GM12878 (cell line): ENCODE data around the gene SEMA4A. TPM values are rescaled to one million over a fixed set of nuclear protein-coding genes. Genes with fewer than 3 reads are reported as not detected.

ENCODE experiments used
- ATAC-seq: fragments of 200-7000 bp; cut with Tn5 transposase; 3 replicates; pipeline ENCODE4 v1.9.1; 2020; ENCODE audit warnings: mild to moderate bottlenecking, moderate library complexity
- BruUV-seq: library from RNA; stranded (reverse); fragments of 400-500 nt; replicated peaks from 2 replicates; lab custom pipeline; 2021; lab: Mats Ljungman, UMichigan
- CTCF ChIA-PET: fragments of 300-600 bp; sonication (Branson Sonifier 250); formaldehyde crosslinking; extraction: SDS; loops from one replicate; lab custom pipeline; 2021; ENCODE audit warnings: inconsistent platforms; lab: Yijun Ruan, JAX
- POLR2A ChIA-PET: fragments of 350-600 bp; formaldehyde crosslinking; extraction: SDS; loops from one replicate; lab custom pipeline; 2021; ENCODE audit warnings: inconsistent platforms; lab: Charles Lee
- RAD21 ChIA-PET: fragments of 300-600 bp; sonication (Branson Sonifier 250); formaldehyde crosslinking; loops from one replicate; lab custom pipeline; 2023; ENCODE audit warnings: antibody characterized with exemption; ENCODE audit not compliant: unreplicated experiment; lab: Charles Lee
- SMC1A ChIA-PET: fragments of 300-600 bp; sonication (Branson Sonifier 250); formaldehyde crosslinking; loops from one replicate; lab custom pipeline; 2023; ENCODE audit not compliant: unreplicated experiment, uncharacterized antibody; lab: Charles Lee
- DNase-seq: peaks from one replicate; pipeline ENCODE4 v3.0.0-alpha.2; 2011; ENCODE audit warnings: low read depth, low spot score
- FAIRE-seq: peaks from 3 replicates; lab custom pipeline; 2011; peaks lifted over from hg19 to GRCh38; lab: Jason Lieb, UNC
- H2AFZ ChIP-seq: 2 replicates; pipeline ENCODE4 v1.6.0; 2011; ENCODE audit warnings: low read depth, low read length, control low read depth; ENCODE audit not compliant: control insufficient read depth
- H3K27ac ChIP-seq: 2 replicates; pipeline ENCODE4 v1.5.1; 2011; ENCODE audit warnings: control low read depth; ENCODE audit not compliant: control insufficient read depth, insufficient read depth
- H3K27me3 ChIP-seq, 2 experiments: replicated peaks in 1 of 2; 2 replicates each; pipeline versions ENCODE4 v1.6.0 to v1.6.1; 2011; ENCODE audit warnings: low read length in 1 of 2; ENCODE audit not compliant: control insufficient read depth in 2 of 2, insufficient read depth in 2 of 2
- H3K36me3 ChIP-seq, 2 experiments: 2 replicates each; pipeline ENCODE4 v1.5.1; 2011; ENCODE audit warnings: low read length in 1 of 2; ENCODE audit not compliant: control insufficient read depth in 2 of 2, insufficient read depth in 2 of 2
- H3K4me1 ChIP-seq: 2 replicates; pipeline ENCODE4 v1.6.1; 2011; ENCODE audit warnings: mild to moderate bottlenecking, low read length, moderate library complexity, mixed read lengths; ENCODE audit not compliant: control insufficient read depth, insufficient read depth
- H3K4me2 ChIP-seq: 2 replicates; pipeline ENCODE4 v1.6.0; 2011; ENCODE audit warnings: control low read depth; ENCODE audit not compliant: control insufficient read depth, insufficient read depth
- H3K4me3 ChIP-seq: fragments of 200-600 bp; sonication (generic); 2 replicates; pipeline ENCODE4 v1.5.1; 2016
- H3K79me2 ChIP-seq: 2 replicates; pipeline ENCODE4 v1.6.0; 2011; ENCODE audit warnings: low read length; ENCODE audit not compliant: control insufficient read depth, insufficient read depth
- H3K9ac ChIP-seq: 2 replicates; pipeline ENCODE4 v1.8.0; 2011; ENCODE audit warnings: low read length, control low read depth, mixed read lengths; ENCODE audit not compliant: control insufficient read depth, insufficient read depth
- H3K9me3 ChIP-seq: replicated peaks from 3 replicates; pipeline ENCODE4 v1.5.1; 2011; ENCODE audit warnings: mild to moderate bottlenecking, low read length; ENCODE audit not compliant: control insufficient read depth, insufficient read depth
- H4K20me1 ChIP-seq: 2 replicates; pipeline ENCODE4 v1.6.0; 2011; ENCODE audit not compliant: control insufficient read depth, insufficient read depth
- CEBPB ChIP-seq, 2 experiments: fragments of 150-350 bp in 1 of 2; IDR thresholded peaks; 2 replicates each; pipeline ENCODE4 v1.6.1; 2012 to 2014; ENCODE audit warnings: low read depth in 2 of 2, low read length in 2 of 2, borderline replicate concordance in 1 of 2, inconsistent platforms in 1 of 2
- DPF2 ChIP-seq: fragments of 450-650 bp; IDR thresholded peaks from 2 replicates; pipeline ENCODE4 v1.6.1; 2017; ENCODE audit warnings: mild to moderate bottlenecking
- FOXM1 ChIP-seq: IDR thresholded peaks from 2 replicates; pipeline ENCODE4 v1.6.1; 2012; ENCODE audit warnings: low read depth, mild to moderate bottlenecking, inconsistent platforms, low read length, moderate library complexity
- GATAD2B ChIP-seq: fragments of 450-650 bp; conservative IDR thresholded peaks from 2 replicates; pipeline ENCODE4 v1.6.1; 2017; ENCODE audit warnings: low read depth, mild to moderate bottlenecking, moderate library complexity
- IKZF1 ChIP-seq: fragments of 450-650 bp; conservative IDR thresholded peaks from 2 replicates; pipeline ENCODE4 v1.6.1; 2017; ENCODE audit warnings: antibody characterized with exemption, mild to moderate bottlenecking
- MEF2A ChIP-seq: IDR thresholded peaks from 2 replicates; pipeline ENCODE4 v1.6.1; 2011; ENCODE audit warnings: low read depth, mild to moderate bottlenecking, low read length, moderate library complexity; ENCODE audit not compliant: insufficient read depth
- PAX5 ChIP-seq: IDR thresholded peaks from 2 replicates; pipeline ENCODE4 v1.6.1; 2011; ENCODE audit warnings: low read depth, low read length, borderline replicate concordance
- POLR2AphosphoS5 ChIP-seq: IDR thresholded peaks from 2 replicates; pipeline ENCODE4 v1.6.1; 2011; ENCODE audit warnings: mild to moderate bottlenecking, low read length, inconsistent platforms
- RAD51 ChIP-seq: fragments of 450-650 bp; IDR thresholded peaks from 2 replicates; pipeline ENCODE4 v1.6.1; 2016; ENCODE audit warnings: moderate library complexity, mild to moderate bottlenecking, inconsistent platforms
- SPI1 ChIP-seq: IDR thresholded peaks from 2 replicates; pipeline ENCODE4 v1.6.1; 2011; ENCODE audit warnings: low read depth, mild to moderate bottlenecking, low read length, moderate library complexity, borderline replicate concordance; ENCODE audit not compliant: insufficient read depth
- SUZ12 ChIP-seq: fragments of 200-600 bp; sonication (generic); IDR thresholded peaks from one replicate; pipeline ENCODE4 v1.6.1; 2018; ENCODE audit warnings: antibody characterized with exemption, mild to moderate bottlenecking; ENCODE audit not compliant: unreplicated experiment
- WGBS: methylation state at CpG from one replicate; pipeline ENCODE4 v1.1.6; 2016; ENCODE audit warnings: low lambda C conversion rate; ENCODE audit not compliant: insufficient replicate concordance, insufficient coverage; ENCODE audit errors: missing lambda C conversion rate; 5-methylcytosine and 5-hydroxymethylcytosine counted together
- in situ Hi-C: fragments of 300-500 bp; cut with MboI; formaldehyde crosslinking; loops from 9 replicates; pipeline ENCODE4 v1.14.3; 2018; ENCODE audit warnings: mixed read lengths
- intact Hi-C: fragments of 100-400 bp; cut with micrococcal nuclease; formaldehyde crosslinking; loops from one replicate; pipeline ENCODE4 v1.14.2; 2022; ENCODE audit not compliant: unreplicated experiment
- polyA plus RNA-seq, 11 experiments: library from polyadenylated mRNA; depleted of rRNA in 4 of 11; unstranded in 6 of 11; stranded (reverse) in 5 of 11; fragments of >200 nt; fragmentation: Nextera tagmentation in 4 of 11; fragmentation: Illumina TruSeq in 1 of 11; extraction: Ambion mirVana in 4 of 11; extraction: Trizol in 1 of 11; gene quantifications; 1 replicate in 1 of 11; 2 replicates in 10 of 11; pipeline versions ENCODE4 v1.2.1 to v1.2.3, GENCODE V29; 2011 to 2016; ENCODE audit warnings: inconsistent platforms in 2 of 11, missing spikeins in 2 of 11, low read depth in 1 of 11
- total RNA-seq, 4 experiments: library from RNA; depleted of rRNA in 3 of 4; stranded (reverse); fragments of >200 nt in 3 of 4; fragmentation: Illumina TruSeq in 1 of 4; extraction: Trizol in 1 of 4; gene quantifications; 2 replicates each; pipeline versions ENCODE4 v1.2.1 to v1.2.3, GENCODE V29; 2013 to 2021

Gene SEMA4A
- total and polyA plus RNA-seq, 10 of the 15 experiments (the other 5 are each of a cell fraction or from before 2014, with no cell fraction given) = 2.6 to 64.2 (median 32.8) TPM

GRCh38 chr1:156108057-156108456 is 45.3 kb upstream of the SEMA4A start:
- no peaks in the 10 kb centered on the region for H4K20me1 ChIP-seq
- ATAC-seq (no peak), DNase-seq (no peak), FAIRE-seq (no peak)
- no peak overlapping the region for H2AFZ ChIP-seq
- H3K4me3 ChIP-seq = no peak overlapping the region
- H3K79me2 ChIP-seq = no peaks in the 10 kb centered on the region
- no peak overlapping the region for H3K27ac ChIP-seq
- no peaks in the 10 kb centered on the region for H3K27me3 ChIP-seq
- peaks cover 30% of the 10 kb centered on the region for H3K4me1 ChIP-seq
- H3K9ac ChIP-seq = no peak overlapping the region
- POLR2A ChIA-PET = interaction anchor here (1.5 to 6.1 kb wide), 4 partner anchors 9 to 12 kb away, joined by 5 to 128 read pairs (median 10); partner anchors contain the start of gene LMNA
- no TSS peak for BruUV-seq
- H3K36me3 ChIP-seq = no peaks in the 10 kb centered on the region
- H3K4me2 ChIP-seq = no peak overlapping the region
- in situ Hi-C loops = no loop called here
- intact Hi-C loops = no loop called here
- no peak for TF ChIP-seq IKZF1
- TF ChIP-seq POLR2AphosphoS5 = no peak
- TF ChIP-seq GATAD2B = no peak
- TF ChIP-seq DPF2 = no peak
- no peak for TF ChIP-seq RAD51
- TF ChIP-seq FOXM1 = no peak
- no peak for TF ChIP-seq PAX5
- no peak for TF ChIP-seq MEF2A
- no peak for TF ChIP-seq SUZ12
- no peak for TF ChIP-seq CEBPB (IDR thresholded peaks at IDR 0.05; ENCODE audit: borderline replicate concordance in 1 of 2, low read depth in 2 of 2, low read length in 2 of 2)
- no peak for TF ChIP-seq SPI1
- SMC1A ChIA-PET = interaction anchor here (2.5 to 23.8 kb wide), 2 partner anchors 12 to 16 kb away, joined by 24 to 874 read pairs; partner anchors contain the start of gene LMNA
- H3K9me3 ChIP-seq = no peaks in the 10 kb centered on the region
- CTCF ChIA-PET = interaction anchor here (0.9 to 21.5 kb wide), 3 partner anchors 8 to 16 kb away, joined by 3 to 1294 read pairs (median 55); partner anchors contain the start of gene LMNA
- RAD21 ChIA-PET = interaction anchor here (22.4 kb wide), 1 partner anchor 14 kb away, joined by 695 read pairs; the partner anchor contains the start of gene LMNA
- WGBS = 65% methylated on average over 3 of the region's 3 CpGs
